ENCODE measurements around the gene LRBA.
A peak's percentile ranks its signal among the peaks of the same experiment; 100 is the strongest.
"Not testable (repeated sequence)": the region's sequence is repeated elsewhere in the genome, so short reads cannot be mapped to it uniquely, and the experiment has no call there.

LRBA gene

DNA sequence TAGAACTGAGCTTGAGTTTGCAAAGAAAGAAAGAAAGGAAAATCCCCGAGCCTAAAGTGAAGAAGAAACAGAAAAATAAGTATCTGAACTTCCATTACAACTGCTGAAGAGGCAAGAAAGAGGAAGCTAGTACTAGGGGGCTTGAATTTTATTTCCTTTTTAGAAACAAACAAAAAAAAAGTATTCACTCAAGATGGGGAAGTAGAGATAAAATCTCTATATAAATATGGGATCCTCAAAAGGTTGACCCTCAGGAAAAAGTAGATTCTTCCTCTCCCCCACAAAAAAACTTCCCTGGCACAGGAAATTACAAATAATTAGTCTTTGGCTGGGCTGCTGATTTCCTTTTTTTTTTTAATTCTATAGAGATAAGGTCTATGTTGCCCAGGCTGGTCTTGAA lies 16.0 kb downstream of the LRBA start:
- no peak overlapping the region for H3K27ac Mint-ChIP-seq
- no peaks in the 10 kb centered on the region for H3K27me3 Mint-ChIP-seq
- H3K36me3 Mint-ChIP-seq (ENCODE audit: low read depth) = peaks cover 30% of the 10 kb centered on the region
- ATAC-seq (no peak), DNase-seq (no peak)
- H3K9me3 Mint-ChIP-seq = peaks cover 5% of the 10 kb centered on the region
- H3K4me3 Mint-ChIP-seq = no peak overlapping the region
- peaks cover 58% of the 10 kb centered on the region for H3K4me1 Mint-ChIP-seq

DNA sequence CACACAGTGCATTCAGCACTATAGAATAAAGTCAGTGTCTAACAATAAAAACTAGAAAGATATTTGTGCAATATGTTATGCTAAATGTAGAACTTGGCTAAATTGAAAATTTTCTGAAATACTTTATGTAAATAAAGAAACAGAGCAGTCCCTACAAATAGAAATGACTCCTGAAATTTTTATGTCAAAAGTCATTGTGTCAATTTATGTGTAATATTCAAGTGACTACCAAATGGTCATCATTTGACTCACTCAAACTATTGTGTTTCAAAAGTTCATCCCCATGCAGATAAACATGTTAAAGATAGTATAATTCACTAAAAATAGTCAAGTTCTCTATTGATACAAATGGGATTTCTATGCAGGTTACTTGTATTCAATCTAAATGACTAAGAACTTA lies 17.9 kb downstream of the LRBA start:
- no peak for DNase-seq
- Mint-ChIP-seq H3K9me3 (peaks cover 5% of the 10 kb centered on the region), H3K4me3 (no peak overlapping the region), H3K4me1 (peaks cover 55% of the 10 kb centered on the region), H3K36me3 (ENCODE audit: low read depth) (peaks cover 32% of the 10 kb centered on the region), H3K27me3 (no peaks in the 10 kb centered on the region), H3K27ac (no peak overlapping the region)
- ATAC-seq = no peak

DNA sequence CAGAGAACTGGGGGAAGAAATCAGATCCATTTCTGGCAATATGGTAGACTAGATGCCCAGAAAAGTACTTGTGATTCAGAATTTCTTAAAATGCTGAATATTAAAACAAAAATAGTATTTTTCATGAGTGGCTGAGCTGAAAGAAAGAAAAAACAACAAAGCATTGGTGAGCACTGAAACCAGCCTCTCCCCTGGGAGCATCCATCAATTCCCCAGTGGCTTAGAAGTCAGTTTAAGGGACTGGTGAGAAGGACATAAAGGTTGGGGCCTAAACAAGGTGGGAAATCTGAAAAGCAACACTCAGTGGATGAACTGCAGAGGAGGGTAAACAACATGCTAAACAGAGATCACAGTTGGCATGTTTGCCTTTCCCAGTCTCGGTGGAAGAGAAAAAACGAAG lies 20.4 kb downstream of the LRBA start:
- Mint-ChIP-seq H3K36me3 (ENCODE audit: low read depth) (peaks cover 45% of the 10 kb centered on the region), H3K9me3 (peaks cover 14% of the 10 kb centered on the region), H3K27me3 (no peaks in the 10 kb centered on the region), H3K4me3 (no peak overlapping the region), H3K4me1 (peaks cover 50% of the 10 kb centered on the region), H3K27ac (no peak overlapping the region)
- DNase-seq (no peak), ATAC-seq (no peak)

DNA sequence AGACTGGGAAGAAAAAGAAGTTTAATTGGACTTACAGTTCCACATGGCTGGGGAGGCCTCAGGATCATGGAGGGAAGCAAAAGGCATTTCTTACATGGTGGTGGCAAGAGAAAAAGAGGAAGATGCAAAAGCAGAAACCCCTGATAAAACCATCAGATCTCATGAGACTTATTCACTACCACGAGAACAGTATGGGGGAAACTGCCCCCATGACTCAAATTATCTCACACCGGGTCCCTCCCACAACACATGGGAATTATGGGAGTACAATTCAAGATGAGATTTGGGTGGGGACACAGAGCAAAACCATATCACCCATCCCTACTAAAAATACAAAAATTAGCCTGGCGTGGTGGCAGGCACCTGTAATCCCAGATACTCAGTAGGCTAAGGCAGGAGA lies 21.5 kb downstream of the LRBA start:
- Mint-ChIP-seq H3K4me1 (peaks cover 42% of the 10 kb centered on the region), H3K36me3 (ENCODE audit: low read depth) (peaks cover 45% of the 10 kb centered on the region), H3K9me3 (peaks cover 18% of the 10 kb centered on the region)
- not testable (repeated sequence) for DNase-seq, H3K27me3 Mint-ChIP-seq, H3K27ac Mint-ChIP-seq, H3K4me3 Mint-ChIP-seq, ATAC-seq

DNA sequence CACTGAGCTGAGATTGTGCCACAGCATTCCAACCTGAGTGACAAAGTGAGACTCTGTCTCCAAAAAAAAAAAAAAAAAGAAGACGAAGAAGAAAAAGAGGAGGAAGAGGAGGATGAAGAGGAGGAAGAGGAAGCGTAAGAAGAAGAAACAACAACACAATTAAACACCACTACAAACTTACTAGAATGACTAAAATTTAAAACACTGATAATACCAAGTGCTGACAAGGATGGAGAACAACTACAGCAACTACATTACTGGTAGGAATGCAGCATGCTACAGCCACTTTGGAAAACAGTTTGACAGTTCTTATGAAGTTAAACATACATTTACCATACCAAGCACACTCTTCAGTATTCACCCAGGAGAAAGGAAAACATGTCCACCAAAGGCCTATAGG lies 24.1 kb downstream of the LRBA start:
- H3K4me1 Mint-ChIP-seq = peaks cover 48% of the 10 kb centered on the region
- DNase-seq (no peak), ATAC-seq (no peak)
- H3K36me3 Mint-ChIP-seq (ENCODE audit: low read depth) = peaks cover 41% of the 10 kb centered on the region
- H3K9me3 Mint-ChIP-seq = peaks cover 18% of the 10 kb centered on the region
- no peaks in the 10 kb centered on the region for H3K27me3 Mint-ChIP-seq
- H3K27ac Mint-ChIP-seq = no peak overlapping the region
- H3K4me3 Mint-ChIP-seq = no peak overlapping the region

DNA sequence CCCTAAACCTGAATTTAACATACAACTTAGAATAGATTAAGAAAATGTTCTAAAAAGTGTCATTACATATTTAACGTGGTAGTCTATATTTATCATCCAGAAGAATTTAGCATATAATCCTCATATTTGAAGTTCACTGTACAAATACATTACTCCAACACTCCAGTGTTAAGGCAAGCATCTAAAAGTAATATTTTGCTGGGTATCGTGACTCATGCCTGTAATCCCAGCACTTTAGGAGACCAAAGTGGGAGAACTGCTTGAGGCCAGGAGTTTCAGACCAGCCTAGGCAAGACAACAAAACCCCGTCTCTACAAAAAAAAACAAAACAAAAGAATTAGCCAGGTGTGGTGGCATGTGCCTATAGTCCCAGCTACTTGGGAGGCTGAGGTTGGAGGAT lies 24.8 kb downstream of the LRBA start:
- no peak for ATAC-seq
- no peak overlapping the region for H3K27ac Mint-ChIP-seq
- peaks cover 18% of the 10 kb centered on the region for H3K9me3 Mint-ChIP-seq
- DNase-seq = no peak
- no peak overlapping the region for H3K4me3 Mint-ChIP-seq
- peaks cover 48% of the 10 kb centered on the region for H3K4me1 Mint-ChIP-seq
- no peaks in the 10 kb centered on the region for H3K27me3 Mint-ChIP-seq
- H3K36me3 Mint-ChIP-seq (ENCODE audit: low read depth) = peaks cover 37% of the 10 kb centered on the region

DNA sequence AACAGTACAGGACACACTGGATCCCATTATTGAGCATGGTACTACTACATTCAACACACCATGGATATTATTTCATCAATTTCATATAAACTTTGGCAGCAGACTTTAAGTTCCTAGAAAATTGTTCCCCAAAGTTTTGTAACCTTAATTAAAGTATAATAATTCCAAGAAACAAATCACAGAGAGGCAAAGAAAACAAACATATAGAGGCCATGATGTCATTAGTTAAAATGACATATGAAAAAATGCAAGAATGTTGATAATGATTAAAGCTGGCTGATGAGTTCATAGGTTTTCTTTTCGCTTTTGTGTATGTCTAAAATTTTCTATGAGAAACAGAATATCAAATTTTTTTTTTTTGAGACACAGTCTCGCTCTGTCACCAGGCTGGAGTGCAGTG lies 26.8 kb downstream of the LRBA start:
- H3K4me1 Mint-ChIP-seq = peaks cover 37% of the 10 kb centered on the region
- DNase-seq (no peak), ATAC-seq (no peak)
- peaks cover 29% of the 10 kb centered on the region for H3K36me3 Mint-ChIP-seq (ENCODE audit: low read depth)
- H3K27me3 Mint-ChIP-seq = no peaks in the 10 kb centered on the region
- no peak overlapping the region for H3K4me3 Mint-ChIP-seq
- H3K27ac Mint-ChIP-seq = no peak overlapping the region
- H3K9me3 Mint-ChIP-seq = peaks cover 13% of the 10 kb centered on the region

DNA sequence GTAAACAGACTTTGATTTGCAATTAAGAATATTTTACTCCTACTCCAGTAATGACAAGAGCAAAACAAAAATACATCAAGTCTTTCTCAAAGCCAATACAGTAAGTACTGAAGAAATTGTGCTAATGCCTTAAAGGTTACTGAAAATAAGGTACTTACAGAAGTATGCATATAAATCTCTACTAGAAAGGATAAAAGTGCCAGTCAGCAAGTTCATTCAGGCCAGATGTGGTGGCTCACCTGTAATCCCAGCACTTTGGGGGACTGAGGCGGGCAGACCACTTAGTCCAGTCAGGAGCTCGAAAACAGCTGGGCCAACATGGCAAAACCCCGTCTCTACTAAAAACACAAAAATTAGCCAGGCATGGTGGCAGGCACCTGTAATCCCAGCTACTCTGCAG lies 27.9 kb downstream of the LRBA start:
- Mint-ChIP-seq H3K27ac (peak overlapping the region; percentile 27), H3K36me3 (ENCODE audit: low read depth) (peaks cover 26% of the 10 kb centered on the region), H3K4me3 (no peak overlapping the region)

DNA sequence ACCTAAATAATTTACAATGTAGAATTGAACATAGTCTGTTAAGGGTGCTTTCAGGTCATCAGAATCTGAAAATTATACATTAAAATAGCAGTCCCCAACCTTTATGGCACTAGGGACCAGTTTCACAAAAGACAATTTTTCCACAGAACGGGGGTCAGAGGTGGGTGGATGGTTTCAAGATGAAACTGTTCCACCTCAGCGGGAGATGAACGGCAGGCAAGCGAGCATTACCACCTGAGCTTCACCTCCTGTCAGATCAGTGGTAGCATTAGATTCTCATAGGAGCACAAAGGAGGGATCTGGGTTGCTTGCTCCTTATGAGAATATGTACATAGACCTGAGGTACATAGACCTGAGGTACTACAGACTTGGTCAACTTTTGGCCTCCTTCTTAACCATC lies 29.0 kb downstream of the LRBA start:
- Mint-ChIP-seq H3K9me3 (peaks cover 6% of the 10 kb centered on the region), H3K4me1 (peaks cover 41% of the 10 kb centered on the region), H3K4me3 (peak overlapping the region; percentile 34), H3K27me3 (no peaks in the 10 kb centered on the region), H3K27ac (peak overlapping the region; percentile 27), H3K36me3 (ENCODE audit: low read depth) (peaks cover 19% of the 10 kb centered on the region)
- DNase-seq (peak; percentile 55), ATAC-seq (peak; percentile 91)

More for the DNA sequence above, 27.9 kb downstream of the LRBA start:
- no peak for ATAC-seq
- no peak for DNase-seq
- Mint-ChIP-seq H3K9me3 (peaks cover 13% of the 10 kb centered on the region), H3K4me1 (peaks cover 46% of the 10 kb centered on the region), H3K27me3 (no peaks in the 10 kb centered on the region)

DNA sequence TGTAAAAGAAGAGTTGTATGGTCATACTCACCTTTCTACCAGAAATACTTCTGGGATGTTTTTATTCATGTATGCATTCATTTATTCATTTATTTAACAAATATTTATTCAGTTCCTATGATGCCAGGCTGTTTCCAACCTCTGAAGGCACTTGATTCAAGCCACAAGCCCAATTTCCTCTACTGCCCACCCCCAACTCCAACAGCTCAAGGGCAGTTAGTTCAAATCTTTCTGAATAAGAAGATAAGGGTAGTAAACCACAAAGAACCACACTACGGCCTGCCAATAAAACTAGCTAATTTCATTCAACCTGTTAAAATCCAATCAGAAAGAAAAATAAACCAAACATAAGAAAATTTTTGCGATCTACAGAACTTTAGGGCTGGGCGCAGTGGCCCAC lies 31.2 kb downstream of the LRBA start:
- no peak overlapping the region for H3K4me3 Mint-ChIP-seq

DNA sequence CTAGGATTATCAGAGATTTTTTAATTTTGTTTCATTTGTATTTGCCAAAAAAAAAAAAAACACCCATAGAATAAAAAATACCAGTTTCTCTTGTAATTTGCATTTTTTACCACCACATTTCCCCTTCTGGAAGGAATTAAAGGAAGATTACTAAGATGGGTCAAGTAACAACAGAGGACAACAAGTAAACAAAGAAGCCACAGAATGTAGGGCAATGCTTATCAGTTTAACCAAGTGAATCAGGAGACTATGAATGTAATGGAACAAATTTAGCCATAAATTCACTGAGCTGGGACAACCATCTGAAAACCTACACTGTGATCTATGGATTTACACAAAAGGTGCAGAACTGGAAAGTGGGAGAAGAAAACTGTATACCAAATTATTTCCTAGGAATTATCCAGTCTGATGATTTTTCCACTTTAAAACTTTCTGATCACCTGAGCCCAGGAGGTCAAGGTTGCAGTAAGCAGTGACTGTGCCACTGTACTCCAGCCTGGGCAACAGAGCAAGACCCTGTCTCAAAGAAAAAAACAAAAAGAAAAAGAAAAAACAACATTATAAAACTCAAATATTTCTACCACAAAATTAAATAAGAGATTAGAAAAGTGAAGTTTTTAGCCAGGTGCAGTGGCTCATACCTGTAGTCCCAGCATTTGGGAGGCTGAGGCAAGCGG lies 32.4 kb downstream of the LRBA start:
- Mint-ChIP-seq H3K27me3 (no peaks in the 10 kb centered on the region), H3K27ac (peak overlapping the region; percentile 13), H3K36me3 (ENCODE audit: low read depth) (peaks cover 32% of the 10 kb centered on the region), H3K4me1 (peaks cover 57% of the 10 kb centered on the region), H3K4me3 (no peak overlapping the region), H3K9me3 (peaks cover 9% of the 10 kb centered on the region)
- DNase-seq (no peak), ATAC-seq (no peak)

More for the DNA sequence above, 31.2 kb downstream of the LRBA start:
- H3K27ac Mint-ChIP-seq = peak overlapping the region; percentile 46
- no peaks in the 10 kb centered on the region for H3K27me3 Mint-ChIP-seq
- peaks cover 29% of the 10 kb centered on the region for H3K36me3 Mint-ChIP-seq (ENCODE audit: low read depth)
- ATAC-seq (no peak), DNase-seq (no peak)
- peaks cover 51% of the 10 kb centered on the region for H3K4me1 Mint-ChIP-seq
- H3K9me3 Mint-ChIP-seq = peaks cover 6% of the 10 kb centered on the region

DNA sequence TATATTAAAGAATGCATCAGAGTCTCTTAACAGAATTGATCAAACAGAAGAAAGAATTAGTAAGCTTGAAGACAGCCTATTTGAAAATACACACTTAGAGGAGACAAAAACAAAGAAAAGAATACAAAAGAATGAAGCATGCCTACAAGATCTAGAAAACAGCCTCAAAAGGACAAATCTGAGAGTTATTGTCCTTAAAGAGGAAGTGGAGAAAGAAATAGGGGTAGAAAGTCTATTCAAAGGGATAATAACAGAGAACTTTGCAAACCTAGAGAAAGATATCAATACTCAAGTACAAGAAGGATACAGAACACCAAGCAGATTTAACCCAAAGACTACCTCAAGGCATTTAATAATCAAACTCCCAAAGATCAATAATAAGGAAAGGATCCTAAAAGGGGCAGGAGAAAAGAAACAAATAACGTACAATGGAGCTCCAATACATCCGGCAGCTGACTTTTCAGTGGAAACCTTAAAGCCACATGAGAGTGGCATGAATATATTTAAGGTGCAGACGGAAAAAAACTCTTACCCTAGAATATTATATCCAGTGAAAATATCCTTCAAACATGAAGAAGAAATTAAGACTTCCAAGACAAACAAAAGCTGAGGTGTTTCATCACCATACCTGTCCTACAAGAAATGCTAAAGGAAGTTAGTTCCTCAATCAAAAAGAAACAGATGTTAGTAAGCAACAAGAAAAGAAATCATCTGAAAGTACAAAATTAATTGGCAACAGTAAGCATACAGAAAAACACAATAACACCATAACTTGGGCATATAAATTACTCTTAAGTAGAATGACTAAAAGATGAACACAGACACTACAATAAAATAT lies 36.1 kb downstream of the LRBA start:
- no peak for DNase-seq
- Mint-ChIP-seq H3K27ac (no peak overlapping the region), H3K9me3 (peaks cover 9% of the 10 kb centered on the region), H3K36me3 (ENCODE audit: low read depth) (peaks cover 26% of the 10 kb centered on the region), H3K4me3 (no peak overlapping the region), H3K4me1 (peaks cover 51% of the 10 kb centered on the region), H3K27me3 (no peaks in the 10 kb centered on the region)
- ATAC-seq = no peak

DNA sequence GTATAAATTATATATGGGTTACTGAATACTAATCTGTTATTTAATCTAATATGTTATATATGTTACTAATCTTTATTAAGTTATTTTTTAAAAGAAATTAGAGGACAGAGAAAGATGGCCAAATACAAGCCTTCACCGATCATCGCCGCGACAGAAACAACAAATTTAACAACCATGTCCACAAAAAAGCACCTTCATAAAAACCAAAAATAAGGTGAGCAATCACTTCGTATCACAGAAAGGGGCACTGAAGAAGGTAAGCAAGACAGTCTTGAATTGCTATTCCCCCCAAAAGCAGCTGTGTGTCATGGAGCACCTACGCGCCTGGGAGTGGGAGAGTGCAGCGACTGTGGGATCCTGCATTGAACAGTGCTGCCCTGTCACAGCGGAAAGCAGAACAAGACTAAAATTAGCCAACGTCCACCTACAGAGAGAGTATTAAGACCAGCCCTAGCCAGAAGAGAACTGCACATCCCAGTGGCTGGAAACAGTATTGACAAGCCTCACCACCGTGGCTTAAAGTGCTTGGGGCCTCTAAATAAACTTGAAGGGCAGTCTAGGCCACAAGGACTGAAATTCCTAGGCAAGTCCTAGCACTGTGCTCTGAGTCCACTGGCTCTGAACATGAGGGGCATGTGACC lies 38.5 kb downstream of the LRBA start:
- peaks cover 58% of the 10 kb centered on the region for H3K4me1 Mint-ChIP-seq

DNA sequence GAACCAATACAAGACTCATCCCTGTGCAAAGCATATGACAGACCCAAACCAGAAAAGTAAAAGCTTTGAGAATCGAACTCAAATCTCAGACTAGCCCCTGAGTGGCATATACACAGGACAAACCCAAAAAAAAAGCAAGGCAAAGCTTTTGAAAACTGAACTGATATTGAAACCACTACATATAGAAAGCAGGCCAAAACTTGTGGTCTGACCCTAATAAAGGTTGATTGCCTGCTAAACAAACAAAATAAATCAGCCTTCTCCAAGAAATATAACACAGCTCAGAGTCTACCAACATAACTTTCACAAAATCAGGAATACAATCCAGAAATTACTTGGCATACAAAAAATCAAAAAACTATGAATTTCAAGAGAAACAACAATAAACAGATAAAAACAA lies 40.3 kb downstream of the LRBA start:
- no peaks in the 10 kb centered on the region for H3K27me3 Mint-ChIP-seq
- H3K4me1 Mint-ChIP-seq = peaks cover 60% of the 10 kb centered on the region
- ATAC-seq (no peak), DNase-seq (no peak)
- H3K4me3 Mint-ChIP-seq = no peak overlapping the region
- peaks cover 6% of the 10 kb centered on the region for H3K9me3 Mint-ChIP-seq
- peaks cover 14% of the 10 kb centered on the region for H3K36me3 Mint-ChIP-seq (ENCODE audit: low read depth)
- no peak overlapping the region for H3K27ac Mint-ChIP-seq

More for the DNA sequence above, 38.5 kb downstream of the LRBA start:
- H3K9me3 Mint-ChIP-seq = peaks cover 9% of the 10 kb centered on the region
- no peaks in the 10 kb centered on the region for H3K27me3 Mint-ChIP-seq
- DNase-seq (no peak), ATAC-seq (peak; percentile 63)
- H3K36me3 Mint-ChIP-seq (ENCODE audit: low read depth) = peaks cover 23% of the 10 kb centered on the region
- H3K27ac Mint-ChIP-seq = no peak overlapping the region
- H3K4me3 Mint-ChIP-seq = no peak overlapping the region

DNA sequence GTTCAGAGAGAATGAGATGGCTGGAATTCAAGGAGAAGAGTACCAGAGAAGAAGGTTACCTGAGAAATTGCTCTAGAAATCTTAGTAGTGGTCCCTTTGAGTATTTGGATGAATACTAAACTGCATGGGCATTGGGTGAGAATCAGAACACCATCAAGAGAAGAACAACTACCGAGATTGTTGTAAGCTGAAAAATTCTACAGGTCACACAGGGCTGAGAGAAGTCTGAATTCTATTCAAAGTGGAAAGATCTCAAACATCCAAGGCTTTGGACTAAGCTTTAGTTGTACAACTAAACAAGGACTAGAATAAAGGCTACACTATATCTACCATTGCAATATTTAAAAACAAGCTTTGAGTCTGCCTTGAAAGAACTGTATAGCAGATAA lies 40.8 kb downstream of the LRBA start:
- Mint-ChIP-seq H3K36me3 (ENCODE audit: low read depth) (peaks cover 11% of the 10 kb centered on the region), H3K4me3 (no peak overlapping the region), H3K9me3 (peaks cover 6% of the 10 kb centered on the region), H3K4me1 (peaks cover 58% of the 10 kb centered on the region), H3K27me3 (no peaks in the 10 kb centered on the region), H3K27ac (no peak overlapping the region)
- DNase-seq = no peak
- no peak for ATAC-seq
